Measurements from ENCODE around the gene COL4A3.

COL4A3 gene

DNA sequence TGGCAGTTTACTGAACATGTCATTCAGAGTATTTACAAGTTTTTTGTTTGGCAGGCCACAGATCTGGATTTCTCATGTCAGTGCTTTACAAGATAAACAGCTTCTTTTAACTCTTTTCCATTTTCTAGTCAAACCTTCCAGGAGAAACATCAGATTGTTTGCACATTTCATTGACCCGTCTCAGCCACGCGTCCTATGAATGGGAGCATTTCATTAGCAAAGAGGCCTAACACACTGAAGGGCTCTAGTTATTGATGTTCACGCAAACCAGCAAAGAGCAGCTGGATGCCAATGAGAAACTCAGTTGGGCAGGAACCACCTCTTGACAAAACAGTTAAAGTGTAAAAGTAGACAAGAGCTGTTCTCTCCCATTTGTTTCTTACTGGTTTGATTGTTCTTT is 131.4 kb downstream of the COL4A3 start:
- DNase-seq (ENCODE audit: low spot score), result no peak

DNA sequence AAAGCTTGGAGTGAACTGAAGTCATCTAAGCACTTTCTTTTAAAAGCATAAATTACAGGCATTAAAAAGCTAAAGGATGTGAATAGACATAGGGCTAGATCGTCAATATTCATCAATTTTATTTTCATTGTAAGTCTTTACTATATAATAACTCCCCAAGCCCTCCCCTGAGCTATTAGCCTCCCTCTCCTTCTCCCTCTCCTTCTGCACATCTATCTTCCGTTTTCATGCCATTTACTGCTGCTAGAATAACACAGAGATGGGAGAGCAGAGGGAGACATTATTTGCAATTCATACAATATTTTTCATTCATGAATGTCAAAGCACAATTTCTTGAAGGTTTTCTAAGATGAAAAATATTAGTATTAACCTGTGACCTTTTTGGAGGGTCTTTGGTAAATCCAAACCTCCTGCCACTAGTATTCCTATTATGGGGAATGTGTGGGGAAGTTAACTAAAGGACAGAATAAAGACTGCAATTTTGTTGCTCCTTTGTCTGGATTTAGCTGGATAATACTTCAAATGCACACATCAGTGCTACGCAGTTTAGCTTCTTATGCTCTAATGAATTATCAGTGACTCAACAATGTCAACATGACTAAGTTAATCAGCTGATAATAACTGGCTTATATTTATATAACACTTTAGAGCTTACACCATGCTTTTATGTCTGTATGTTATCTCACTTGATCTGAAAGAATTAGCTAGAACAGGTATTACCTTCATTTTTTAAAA is 132.4 kb downstream of the COL4A3 start:
- no peak for DNase-seq (ENCODE audit: low spot score)

DNA sequence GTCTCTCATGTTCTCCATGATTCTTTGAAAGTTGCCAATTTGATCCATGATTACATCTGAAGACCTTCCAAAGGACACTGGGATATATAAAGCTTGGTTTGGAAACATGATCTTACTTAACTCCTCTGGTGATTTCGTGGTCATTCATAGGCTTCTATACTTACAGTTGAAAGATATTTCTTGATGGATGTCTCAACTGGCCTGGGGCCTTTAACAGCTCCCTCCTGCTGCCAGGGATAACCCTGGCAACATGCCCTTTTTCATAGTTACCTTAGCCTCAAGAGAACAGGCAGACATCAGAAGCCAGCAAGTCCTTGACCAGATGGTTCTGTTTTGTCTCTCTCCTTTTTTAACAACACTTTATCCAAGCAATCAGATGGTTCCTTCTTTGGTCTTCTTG is 137.1 kb downstream of the COL4A3 start:
- no peak for DNase-seq (ENCODE audit: low spot score)

DNA sequence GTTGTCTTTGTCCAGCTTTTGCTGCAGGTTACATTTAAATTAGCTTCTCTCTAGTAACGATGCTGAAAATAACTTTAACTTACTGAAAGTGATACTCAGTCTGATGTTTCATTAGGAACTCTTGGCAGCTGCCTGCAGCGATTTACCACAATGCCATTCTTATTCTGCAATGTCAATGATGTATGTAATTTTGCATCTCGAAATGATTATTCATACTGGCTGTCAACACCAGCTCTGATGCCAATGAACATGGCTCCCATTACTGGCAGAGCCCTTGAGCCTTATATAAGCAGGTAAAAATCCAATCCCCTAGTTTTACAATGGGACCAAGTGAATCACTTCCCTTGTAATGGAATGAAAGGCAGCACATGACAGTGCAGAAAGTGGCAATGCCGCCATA is 144.4 kb downstream of the COL4A3 start:
- no peak for DNase-seq (ENCODE audit: low spot score)

DNA sequence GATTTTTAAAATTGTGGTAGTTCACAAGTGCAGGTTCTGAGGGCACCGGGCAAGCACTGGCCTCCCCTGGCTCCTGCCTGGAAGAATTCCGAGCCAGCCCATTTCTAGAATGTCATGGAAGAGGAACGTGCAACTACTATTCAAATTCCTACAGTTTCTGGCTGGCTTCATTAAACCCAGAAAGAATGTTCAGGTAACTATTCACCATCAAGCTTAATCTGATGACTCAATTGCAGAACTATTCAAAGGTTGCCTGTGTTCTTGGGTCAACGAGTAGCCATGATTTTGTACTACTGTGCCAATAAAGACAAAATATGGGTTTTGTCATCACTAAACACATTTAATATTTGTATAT is 146.3 kb downstream of the COL4A3 start:
- no peak for DNase-seq (ENCODE audit: low spot score)

DNA sequence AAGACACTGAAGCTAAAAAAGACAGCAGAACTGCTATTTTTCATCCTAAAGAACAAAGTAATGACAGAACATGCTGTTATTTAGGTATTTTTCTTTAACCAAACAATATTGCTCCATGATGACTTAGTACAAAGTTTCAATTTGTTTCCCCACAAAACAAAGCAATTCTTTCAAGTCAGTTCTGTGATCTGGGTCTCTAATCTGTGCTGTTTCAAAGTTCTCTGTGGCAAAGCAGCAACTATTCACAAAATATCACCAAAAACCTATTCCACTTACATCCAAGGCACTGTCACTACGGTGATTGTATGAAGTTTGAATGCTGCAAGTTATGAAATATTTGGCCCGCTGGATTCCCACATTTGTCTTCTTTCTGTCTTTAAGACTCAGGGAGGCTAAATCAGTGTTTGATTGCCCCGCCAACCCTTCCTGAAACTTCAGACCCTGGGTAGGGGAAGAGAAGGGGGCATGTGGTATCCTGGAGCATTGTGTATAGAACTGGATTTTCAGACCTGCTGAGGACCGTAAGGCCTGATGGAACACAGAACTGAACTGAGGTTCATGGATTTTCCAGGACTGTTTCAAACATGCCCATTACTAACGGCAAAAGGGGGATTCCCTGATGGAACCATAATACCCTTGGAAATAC is 147.6 kb downstream of the COL4A3 start:
- DNase-seq (ENCODE audit: low spot score), result no peak

DNA sequence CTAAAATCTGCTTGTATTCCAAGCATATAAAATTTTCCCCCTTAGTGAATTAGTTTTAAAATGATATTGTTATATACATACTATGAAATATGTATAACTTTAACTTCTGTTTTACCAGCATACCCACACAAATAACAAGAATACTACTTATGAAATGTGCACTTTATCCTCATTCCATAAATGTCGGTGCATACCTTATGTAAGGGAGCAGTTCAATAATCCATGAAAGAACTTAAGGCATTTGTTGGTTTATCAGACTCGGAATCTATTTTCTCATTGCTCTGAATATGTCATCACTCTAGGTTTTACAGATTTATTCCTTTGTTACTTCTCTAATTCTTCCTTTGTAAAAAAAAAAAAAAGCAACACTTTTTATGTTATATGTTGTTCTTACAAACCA is 148.2 kb downstream of the COL4A3 start:
- no peak for DNase-seq (ENCODE audit: low spot score)

DNA sequence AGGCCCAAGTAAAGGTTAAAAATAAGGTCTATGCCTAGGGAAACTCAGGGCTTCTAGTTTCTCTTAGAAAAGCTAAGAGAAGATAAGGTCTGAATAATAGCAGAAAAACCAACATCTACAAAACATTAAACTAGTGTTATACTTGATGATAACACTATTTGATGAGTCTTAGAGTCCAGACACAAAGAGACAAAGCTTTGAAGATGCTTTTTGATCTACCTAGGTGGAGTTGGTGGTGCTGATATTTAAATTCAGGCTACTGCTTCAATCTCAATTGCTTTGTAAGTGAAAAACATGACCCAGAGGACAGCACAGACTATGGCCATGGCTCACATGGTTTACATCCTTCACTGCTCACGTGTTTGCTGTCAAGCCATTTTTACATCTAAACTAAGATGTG is 148.9 kb downstream of the COL4A3 start:
- DNase-seq (ENCODE audit: low spot score), result no peak

DNA sequence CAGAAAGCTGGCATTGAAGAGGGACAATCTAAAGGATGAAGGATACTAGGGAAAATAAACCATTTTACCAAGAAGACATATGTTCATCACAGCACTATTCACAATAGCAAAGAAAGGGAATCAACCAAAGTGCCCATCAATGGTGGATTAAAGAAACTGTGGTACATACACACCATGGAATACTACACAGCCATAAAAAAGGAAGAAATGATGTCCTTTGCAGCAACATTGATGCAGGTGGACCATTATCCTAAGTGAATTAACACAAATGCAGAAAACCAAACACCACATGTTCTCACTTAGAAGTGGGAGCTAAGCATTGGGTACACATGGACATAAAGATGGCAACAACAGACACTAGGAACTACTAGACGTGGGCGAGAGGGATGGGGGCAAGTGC is 153.4 kb downstream of the COL4A3 start:
- DNase-seq (ENCODE audit: low spot score), result no peak

DNA sequence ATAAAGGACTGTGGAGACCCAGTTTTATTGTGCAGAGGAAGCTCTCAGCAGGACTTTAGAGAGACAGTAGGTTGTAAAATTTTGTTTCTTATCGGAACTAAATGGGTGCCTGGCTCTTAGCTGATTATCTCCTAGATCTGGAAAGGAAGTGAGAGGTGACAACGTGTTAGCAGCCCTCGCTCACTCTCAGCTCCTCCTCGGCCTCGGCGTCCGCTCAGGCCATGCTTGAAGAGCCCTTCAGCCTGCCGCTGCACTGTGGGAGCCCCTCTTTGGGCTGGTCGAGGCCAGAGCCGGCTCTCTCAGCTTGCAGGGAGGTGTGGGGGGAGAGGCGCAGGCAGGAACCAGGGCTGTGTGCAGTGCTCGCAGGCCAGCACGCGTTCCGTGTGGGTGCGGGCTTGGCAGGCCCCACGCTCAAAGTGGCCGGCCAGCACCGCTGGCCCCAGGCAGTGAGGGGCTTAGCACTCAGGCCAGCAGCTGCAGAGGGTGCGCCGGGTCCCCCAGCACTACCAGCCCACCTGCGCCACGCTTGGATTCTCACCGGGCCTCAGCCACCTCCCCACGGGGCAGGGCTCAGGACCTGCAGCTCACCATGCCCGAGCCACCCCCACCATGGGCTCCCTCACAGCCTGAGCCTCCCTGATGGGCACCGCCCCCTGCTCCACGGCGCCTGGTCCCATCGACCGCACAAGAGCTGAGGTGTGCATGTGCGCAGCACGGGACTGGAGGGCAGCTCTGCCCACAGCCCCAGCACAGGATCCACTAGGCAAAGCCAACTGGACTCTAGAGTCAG is 156.1 kb downstream of the COL4A3 start:
- DNase-seq (ENCODE audit: low spot score), result no peak

DNA sequence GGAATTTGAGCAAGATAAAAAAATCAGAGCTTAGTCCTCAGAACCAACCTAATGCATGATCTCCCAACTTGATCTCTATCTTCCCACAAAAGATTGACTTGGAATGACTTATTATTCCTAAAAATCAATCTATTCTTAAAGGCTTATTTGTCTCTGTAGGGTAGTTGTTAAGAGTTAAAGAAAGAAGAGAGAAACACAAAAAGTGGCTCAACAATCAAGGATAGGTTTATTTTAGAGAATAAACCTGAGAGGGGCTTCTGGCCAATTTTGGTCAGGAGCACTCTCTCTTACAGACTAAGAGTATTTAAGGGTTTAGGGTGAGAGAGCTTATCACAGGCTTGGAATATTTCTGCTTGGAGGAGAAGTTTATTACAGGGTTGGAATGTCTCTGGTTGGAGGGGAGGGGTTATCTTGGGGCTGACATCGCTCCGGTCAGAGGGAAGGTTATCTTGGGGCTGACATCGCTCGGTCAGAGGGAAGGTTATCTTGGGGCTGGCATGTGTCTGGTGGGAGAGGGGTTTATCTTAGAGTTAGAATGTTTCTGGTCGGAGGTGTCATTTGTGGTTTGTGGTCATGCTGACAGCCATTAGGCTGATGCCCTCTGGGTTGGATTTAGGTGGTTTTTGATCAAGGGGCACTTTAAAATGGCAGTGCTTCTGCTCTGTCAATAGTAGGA is 158.2 kb downstream of the COL4A3 start:
- DNase-seq (ENCODE audit: low spot score), result no peak

DNA sequence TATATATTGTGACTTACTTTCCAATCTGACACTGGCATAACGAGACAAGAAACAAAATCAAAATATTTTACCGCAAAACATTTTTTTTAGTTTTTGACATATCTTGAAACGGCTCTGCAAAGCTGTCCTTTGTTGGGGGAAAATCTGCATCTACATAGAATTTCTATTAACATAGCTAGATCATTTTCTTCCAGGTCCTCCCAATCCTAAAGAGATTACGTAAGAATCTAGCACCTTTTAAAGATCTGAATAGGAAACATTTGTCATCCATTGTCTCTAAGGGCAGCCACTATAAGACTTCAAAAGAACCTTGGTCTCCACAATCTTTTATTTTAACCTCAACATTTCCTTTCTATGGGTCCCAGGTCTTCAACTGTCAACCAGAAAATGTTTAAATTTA is 159.4 kb downstream of the COL4A3 start:
- no peak for DNase-seq (ENCODE audit: low spot score)

DNA sequence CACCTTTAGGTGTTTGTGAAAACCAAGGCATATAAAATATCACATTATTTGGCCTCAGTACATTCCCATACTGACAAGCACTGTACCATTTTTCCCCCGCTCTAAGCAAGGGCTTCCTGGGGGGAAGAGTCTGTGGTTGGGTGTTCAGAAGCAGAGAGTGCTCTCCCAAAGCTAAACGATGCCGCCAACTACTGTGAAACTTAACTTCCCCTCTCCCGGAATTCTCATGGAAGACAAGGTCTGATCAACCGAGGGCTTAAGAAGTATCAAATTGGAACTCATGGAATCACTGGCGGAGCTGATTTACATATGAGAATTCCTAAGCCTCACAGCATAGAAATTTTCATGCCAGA is 160.2 kb downstream of the COL4A3 start:
- no peak for DNase-seq (ENCODE audit: low spot score)

DNA sequence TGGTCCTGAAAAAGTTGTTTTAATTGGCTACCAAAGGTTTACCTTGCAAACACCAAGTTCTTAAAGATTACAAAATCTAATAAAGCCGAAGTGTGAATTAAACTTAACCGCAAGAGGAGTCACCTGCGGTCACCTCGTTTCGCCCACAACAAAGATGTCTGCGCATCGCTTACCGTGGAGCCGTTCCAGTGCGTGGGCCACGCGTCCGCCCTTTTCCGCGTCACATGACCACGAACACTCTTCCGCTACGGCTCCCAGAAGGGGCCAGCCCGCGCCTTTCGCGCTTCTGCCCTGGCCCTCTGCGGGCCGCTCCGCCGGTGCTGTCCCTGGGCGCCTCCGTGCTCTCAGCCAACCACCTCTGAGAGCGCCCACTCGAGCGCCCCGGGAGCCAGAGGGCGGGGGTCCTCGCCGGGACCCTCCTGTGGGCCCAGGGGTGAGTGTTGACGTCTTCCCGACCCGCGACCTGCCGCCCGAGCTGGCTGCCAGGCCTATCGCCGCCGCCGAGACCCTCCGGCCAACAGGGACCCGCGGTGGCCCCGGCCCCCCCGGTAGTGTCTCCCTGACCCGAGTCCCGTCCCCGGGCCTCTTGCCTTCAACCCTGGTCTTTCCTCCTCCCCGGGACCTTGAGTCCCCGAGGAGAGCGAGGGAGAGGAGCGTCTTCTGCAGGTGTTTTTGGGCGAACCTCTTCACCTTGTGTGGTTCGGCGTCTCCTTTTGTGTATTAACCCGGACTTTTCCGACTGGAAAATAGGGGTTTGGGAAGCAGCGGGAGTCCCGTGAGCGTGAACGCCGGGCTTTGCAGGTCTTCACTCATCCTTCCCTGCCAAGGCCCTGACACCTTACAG is 160.8 kb downstream of the COL4A3 start, which contains the start of gene MFF:
MFF (plus strand) TSS at position 257 of the 844 bp plus-strand sequence. CDS start 5,415 bp downstream, outside the sequence.
- peak; percentile 91 for DNase-seq (ENCODE audit: low spot score)

DNA sequence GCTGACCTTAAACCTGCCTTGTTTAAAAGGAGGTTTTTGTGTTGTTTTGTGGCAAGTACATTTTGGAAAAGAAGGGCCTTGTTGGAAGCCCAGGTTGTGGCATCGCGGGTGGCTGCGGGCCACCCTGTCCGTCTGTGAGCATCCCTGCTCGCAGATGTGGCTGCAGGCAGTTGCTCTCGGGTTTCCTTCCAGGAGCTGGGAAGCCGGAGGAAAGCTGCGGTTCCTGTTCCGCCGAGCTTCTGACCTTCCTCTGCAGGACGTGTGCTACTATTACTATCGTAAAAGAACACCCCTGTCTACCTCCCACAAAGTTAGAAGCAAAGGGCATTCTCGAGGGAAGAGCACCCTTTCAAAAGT is 161.4 kb downstream of the COL4A3 start:
- DNase-seq (ENCODE audit: low spot score), result peak; percentile 37

DNA sequence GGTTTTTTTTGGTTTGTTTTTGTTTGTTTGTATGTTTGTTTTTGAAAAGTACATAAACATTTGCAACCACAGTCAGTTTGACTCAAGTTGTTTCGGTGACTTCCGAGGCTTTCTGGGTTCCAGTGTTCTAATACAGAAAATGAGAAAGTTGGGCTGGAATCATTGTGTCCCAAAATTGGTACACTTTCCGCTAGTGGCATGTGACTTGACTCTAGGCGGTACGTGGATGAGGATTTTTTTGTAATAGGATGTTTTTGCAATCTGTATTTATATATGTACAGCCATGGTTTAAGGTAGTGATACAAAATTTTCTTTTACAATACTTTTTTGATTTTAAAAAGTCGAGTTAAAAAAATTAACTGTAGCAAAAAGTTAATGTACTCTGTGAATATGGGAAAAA is 162.4 kb downstream of the COL4A3 start:
- DNase-seq (ENCODE audit: low spot score), result no peak

DNA sequence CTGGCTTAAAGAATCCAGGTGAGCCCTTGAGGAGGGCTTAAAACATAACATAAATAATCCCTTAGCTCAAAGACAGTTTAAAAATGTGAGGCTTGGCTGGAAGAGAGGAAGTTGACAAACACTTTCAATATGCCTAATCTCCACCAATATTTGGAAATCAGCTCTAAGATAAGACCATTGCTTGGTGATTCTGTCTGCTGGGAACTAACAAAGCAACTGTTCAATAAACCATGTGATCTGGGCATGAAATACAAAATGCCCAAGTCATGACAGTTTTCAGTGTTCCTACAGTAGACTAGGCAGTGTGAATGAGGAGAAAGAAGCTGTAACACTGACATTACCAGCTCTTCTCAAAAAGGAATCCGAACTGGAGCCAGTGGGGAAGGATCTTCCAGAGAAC is 171.3 kb downstream of the COL4A3 start:
- peak; percentile 80 for DNase-seq (ENCODE audit: low spot score)

DNA sequence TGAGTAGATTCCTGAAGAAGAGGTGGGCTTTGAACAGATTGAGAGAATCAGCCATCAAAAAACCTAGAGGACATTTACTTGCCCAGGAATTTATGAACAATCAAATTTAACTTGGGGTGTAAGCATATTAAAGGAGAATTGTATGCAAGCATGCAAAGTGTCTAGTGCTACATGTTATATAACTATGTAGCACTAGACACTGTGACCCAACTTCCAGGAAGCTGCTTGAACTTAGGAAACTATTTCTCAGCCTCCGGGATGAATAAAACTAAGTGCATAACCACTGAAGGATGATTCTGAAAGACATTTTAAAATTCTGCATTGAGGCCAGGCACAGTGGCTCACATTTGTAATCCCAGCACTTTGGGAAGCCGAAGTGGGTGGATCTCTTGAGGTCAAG is 173.0 kb downstream of the COL4A3 start:
- DNase-seq (ENCODE audit: low spot score), result no peak

DNA sequence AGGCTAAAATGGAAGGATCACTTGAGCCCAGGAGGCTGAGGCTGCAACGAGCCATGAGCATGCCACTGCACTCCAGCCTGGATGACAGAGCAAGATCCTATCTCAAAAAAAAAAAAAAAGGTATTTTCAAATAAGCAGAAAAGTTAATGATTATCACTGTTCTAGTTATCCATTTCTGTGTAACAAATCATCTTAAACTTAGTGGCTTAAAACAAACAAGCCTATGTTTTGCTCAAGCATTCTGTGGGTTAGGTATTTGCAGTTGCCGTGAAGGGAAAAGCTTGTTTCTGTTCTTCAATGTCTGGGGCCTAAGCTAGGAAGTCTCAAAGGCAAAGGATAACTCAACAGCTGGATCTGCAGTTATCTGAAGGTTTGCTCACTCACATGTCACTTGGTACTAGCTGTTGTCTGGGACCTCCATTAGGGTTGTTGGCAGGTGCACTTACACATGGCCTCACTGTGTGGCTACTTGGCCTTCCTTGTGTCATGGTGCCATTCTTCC is 174.7 kb downstream of the COL4A3 start:
- no peak for DNase-seq (ENCODE audit: low spot score)

DNA sequence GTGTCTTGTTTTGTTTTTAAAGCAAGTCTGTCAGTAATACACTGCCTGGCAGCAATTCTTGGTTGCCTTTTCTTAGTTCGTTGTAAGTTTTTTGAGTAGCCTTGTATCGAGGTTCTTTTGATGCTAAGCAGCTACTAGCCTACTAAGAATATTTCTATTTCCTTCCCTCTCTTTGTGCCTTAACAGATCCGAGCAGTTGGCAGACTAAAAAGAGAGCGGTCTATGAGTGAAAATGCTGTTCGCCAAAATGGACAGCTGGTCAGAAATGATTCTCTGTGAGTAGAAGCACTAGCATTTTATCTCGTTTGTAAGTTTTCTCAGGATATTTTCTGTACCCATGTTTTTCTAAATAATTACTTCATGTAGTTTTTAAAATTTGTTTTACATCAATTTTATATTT is 175.7 kb downstream of the COL4A3 start:
- DNase-seq (ENCODE audit: low spot score), result peak; percentile 69

DNA sequence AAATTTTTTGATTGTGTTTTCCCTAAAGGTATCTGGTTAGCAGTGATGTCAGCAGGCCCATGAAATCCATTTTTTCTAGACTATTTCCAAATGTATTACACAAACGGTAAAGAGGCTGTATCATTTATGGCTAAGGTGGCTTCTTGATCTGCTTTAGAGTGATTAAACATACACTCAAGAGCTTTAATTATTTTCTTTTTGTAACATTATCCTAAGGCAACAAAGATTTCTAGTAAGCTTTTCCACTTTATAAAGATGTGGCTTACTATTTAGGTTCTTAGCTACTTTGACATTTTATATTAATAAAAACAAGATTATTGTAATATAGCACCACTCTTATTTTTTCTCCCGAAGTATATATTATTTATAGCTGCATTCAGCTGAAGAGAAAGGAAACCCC is 177.1 kb downstream of the COL4A3 start:
- no peak for DNase-seq (ENCODE audit: low spot score)

DNA sequence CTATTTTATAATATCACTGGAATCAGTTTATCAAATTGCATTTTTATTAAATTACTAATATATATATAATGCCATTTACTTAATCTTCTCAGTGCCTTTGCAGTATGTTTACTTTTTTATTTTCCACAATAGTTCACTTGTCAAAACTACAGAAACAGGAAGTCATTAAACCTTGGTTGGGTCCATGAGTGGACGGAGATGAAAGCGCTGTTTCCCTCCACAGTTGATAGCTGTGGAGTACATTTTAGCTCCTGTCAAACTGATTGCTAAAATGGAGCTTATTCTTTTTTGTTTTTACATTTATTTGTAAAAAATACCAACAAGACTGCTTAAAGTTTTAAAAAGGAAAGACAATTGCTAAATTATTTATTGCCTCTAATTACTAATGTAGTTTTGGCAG is 179.8 kb downstream of the COL4A3 start:
- DNase-seq (ENCODE audit: low spot score), result no peak
